Left ventricle myocardium inferior (tissue), 1 donor: Measurements from ENCODE around the gene AGPAT2. TPM values are rescaled to one million over a fixed set of nuclear protein-coding genes. Genes with fewer than 3 reads are reported as not detected.

Experiments
- DNase-seq: peaks from one replicate; pipeline ENCODE4 v3.0.0-alpha.2; 2020
- H3K27ac ChIP-seq: fragments of 200-600 bp; replicated peaks from 2 replicates; pipeline ENCODE4 v1.8.0; 2021
- H3K27me3 ChIP-seq: fragments of 200-600 bp; 2 replicates; pipeline ENCODE4 v1.8.0; 2021; ENCODE audit warnings: low read depth
- H3K36me3 ChIP-seq: fragments of 200-600 bp; 2 replicates; pipeline ENCODE4 v1.8.0; 2021
- H3K4me1 ChIP-seq: fragments of 200-600 bp; 2 replicates; pipeline ENCODE4 v1.8.0; 2021
- H3K4me3 ChIP-seq: fragments of 200-600 bp; 2 replicates; pipeline ENCODE4 v1.8.0; 2021; ENCODE audit warnings: mild to moderate bottlenecking, moderate library complexity
- H3K9me3 ChIP-seq: fragments of 200-600 bp; replicated peaks from 2 replicates; pipeline ENCODE4 v1.8.0; 2021
- CTCF ChIP-seq: fragments of 200-600 bp; IDR thresholded peaks from 2 replicates; pipeline ENCODE4 v1.8.0; 2021; ENCODE audit warnings: antibody characterized with exemption, mild to moderate bottlenecking, borderline replicate concordance
- intact Hi-C: fragments of 100-400 bp; cut with micrococcal nuclease; formaldehyde crosslinking; loops from one replicate; pipeline ENCODE4 v1.11.0; 2022
- total RNA-seq: library from RNA; stranded (reverse); fragmentation: NEBNext Ultra II Directional; extraction: Animal tissue kit (Norgen Biotek cat#: 25700); gene quantifications from one replicate; pipeline ENCODE4 v1.2.1, GENCODE V29; 2021
- donor health status: DM: no; HTN: yes; CAD: no; lungs with severe emphysema.

AGPAT2 gene
- total RNA-seq, 1 donor from 2014 or later, result 48.8 TPM

GRCh38 chr9:136645352-136645902, 41.8 kb downstream of the AGPAT2 start:
- H3K27ac ChIP-seq, result peak overlapping the region; percentile 95
- H3K36me3 ChIP-seq, result no peaks in the 10 kb centered on the region
- intact Hi-C loops, result no loop called here
- peaks cover 78% of the 10 kb centered on the region for H3K4me1 ChIP-seq
- H3K9me3 ChIP-seq, result no peaks in the 10 kb centered on the region
- no peak for DNase-seq
- no peak for TF ChIP-seq CTCF
- H3K27me3 ChIP-seq, result no peaks in the 10 kb centered on the region
- peak overlapping the region; percentile 65 for H3K4me3 ChIP-seq

- intact Hi-C loops, result no loop called here
- Histone ChIP-seq H3K4me3 (peak overlapping the region; percentile 65), H3K27me3 (no peaks in the 10 kb centered on the region), H3K36me3 (no peaks in the 10 kb centered on the region), H3K9me3 (no peaks in the 10 kb centered on the region), H3K27ac (peak overlapping the region; percentile 95), H3K4me1 (peaks cover 77% of the 10 kb centered on the region)
- TF ChIP-seq CTCF, result peak; percentile 96
- DNase-seq, result peak; percentile 80
These were observed 42.5 kb downstream of the AGPAT2 start for GRCh38 chr9:136644593-136645351.

GRCh38 chr9:136644343-136644592, 43.0 kb downstream of the AGPAT2 start:
- Histone ChIP-seq H3K4me1 (peaks cover 72% of the 10 kb centered on the region), H3K36me3 (no peaks in the 10 kb centered on the region), H3K27me3 (no peaks in the 10 kb centered on the region), H3K27ac (peak overlapping the region; percentile 95), H3K4me3 (peak overlapping the region; percentile 65), H3K9me3 (no peaks in the 10 kb centered on the region)
- intact Hi-C loops, result no loop called here
- peak; percentile 90 for DNase-seq
- no peak for TF ChIP-seq CTCF

GRCh38 chr9:136643596-136644342, 43.5 kb downstream of the AGPAT2 start:
- H3K9me3 ChIP-seq, result no peaks in the 10 kb centered on the region
- DNase-seq, result peak; percentile 17
- no peak for TF ChIP-seq CTCF
- H3K27ac ChIP-seq, result peak overlapping the region; percentile 95
- peaks cover 69% of the 10 kb centered on the region for H3K4me1 ChIP-seq
- intact Hi-C loops, result no loop called here
- peak overlapping the region; percentile 65 for H3K4me3 ChIP-seq
- H3K36me3 ChIP-seq, result no peaks in the 10 kb centered on the region
- H3K27me3 ChIP-seq, result no peaks in the 10 kb centered on the region

- intact Hi-C loops, result no loop called here
These were observed 44.8 kb downstream of the AGPAT2 start for GRCh38 chr9:136642439-136642921.

More at GRCh38 chr9:136642439-136642921, 44.8 kb downstream of the AGPAT2 start:
- H3K4me1 ChIP-seq, result peaks cover 56% of the 10 kb centered on the region
- no peaks in the 10 kb centered on the region for H3K36me3 ChIP-seq
- H3K9me3 ChIP-seq, result no peaks in the 10 kb centered on the region
- peak overlapping the region; percentile 65 for H3K4me3 ChIP-seq
- peak overlapping the region; percentile 95 for H3K27ac ChIP-seq
- no peak for TF ChIP-seq CTCF
- peak; percentile 15 for DNase-seq
- no peaks in the 10 kb centered on the region for H3K27me3 ChIP-seq
